GM12878 (cell line): Measurements from ENCODE around the gene TMEM38B. TPM values are rescaled to one million over a fixed set of nuclear protein-coding genes. Genes with fewer than 3 reads are reported as not detected.

Experiments
- ATAC-seq: fragments of 200-7000 bp; cut with Tn5 transposase; 3 replicates; pipeline ENCODE4 v1.9.1; 2020; ENCODE audit warnings: mild to moderate bottlenecking, moderate library complexity
- BruUV-seq: library from RNA; stranded (reverse); fragments of 400-500 nt; replicated peaks from 2 replicates; lab custom pipeline; 2021; lab: Mats Ljungman, UMichigan
- CTCF ChIA-PET: fragments of 300-600 bp; sonication (Branson Sonifier 250); formaldehyde crosslinking; extraction: SDS; loops from one replicate; lab custom pipeline; 2021; ENCODE audit warnings: inconsistent platforms; lab: Yijun Ruan, JAX
- POLR2A ChIA-PET: fragments of 350-600 bp; formaldehyde crosslinking; extraction: SDS; loops from one replicate; lab custom pipeline; 2021; ENCODE audit warnings: inconsistent platforms; lab: Charles Lee
- RAD21 ChIA-PET: fragments of 300-600 bp; sonication (Branson Sonifier 250); formaldehyde crosslinking; loops from one replicate; lab custom pipeline; 2023; ENCODE audit warnings: antibody characterized with exemption; ENCODE audit not compliant: unreplicated experiment; lab: Charles Lee
- SMC1A ChIA-PET: fragments of 300-600 bp; sonication (Branson Sonifier 250); formaldehyde crosslinking; loops from one replicate; lab custom pipeline; 2023; ENCODE audit not compliant: unreplicated experiment, uncharacterized antibody; lab: Charles Lee
- DNase-seq: peaks from one replicate; pipeline ENCODE4 v3.0.0-alpha.2; 2011; ENCODE audit warnings: low read depth, low spot score
- FAIRE-seq: peaks from 3 replicates; lab custom pipeline; 2011; peaks lifted over from hg19 to GRCh38; lab: Jason Lieb, UNC
- H2AFZ ChIP-seq: 2 replicates; pipeline ENCODE4 v1.6.0; 2011; ENCODE audit warnings: low read depth, low read length, control low read depth; ENCODE audit not compliant: control insufficient read depth
- H3K27ac ChIP-seq: 2 replicates; pipeline ENCODE4 v1.5.1; 2011; ENCODE audit warnings: control low read depth; ENCODE audit not compliant: control insufficient read depth, insufficient read depth
- H3K27me3 ChIP-seq, 2 experiments: replicated peaks in 1 of 2; 2 replicates each; pipeline versions ENCODE4 v1.6.0 to v1.6.1; 2011; ENCODE audit warnings: low read length in 1 of 2; ENCODE audit not compliant: control insufficient read depth in 2 of 2, insufficient read depth in 2 of 2
- H3K36me3 ChIP-seq, 2 experiments: 2 replicates each; pipeline ENCODE4 v1.5.1; 2011; ENCODE audit warnings: low read length in 1 of 2; ENCODE audit not compliant: control insufficient read depth in 2 of 2, insufficient read depth in 2 of 2
- H3K4me1 ChIP-seq: 2 replicates; pipeline ENCODE4 v1.6.1; 2011; ENCODE audit warnings: mild to moderate bottlenecking, low read length, moderate library complexity, mixed read lengths; ENCODE audit not compliant: control insufficient read depth, insufficient read depth
- H3K4me2 ChIP-seq: 2 replicates; pipeline ENCODE4 v1.6.0; 2011; ENCODE audit warnings: control low read depth; ENCODE audit not compliant: control insufficient read depth, insufficient read depth
- H3K4me3 ChIP-seq: fragments of 200-600 bp; sonication (generic); 2 replicates; pipeline ENCODE4 v1.5.1; 2016
- H3K79me2 ChIP-seq: 2 replicates; pipeline ENCODE4 v1.6.0; 2011; ENCODE audit warnings: low read length; ENCODE audit not compliant: control insufficient read depth, insufficient read depth
- H3K9ac ChIP-seq: 2 replicates; pipeline ENCODE4 v1.8.0; 2011; ENCODE audit warnings: low read length, control low read depth, mixed read lengths; ENCODE audit not compliant: control insufficient read depth, insufficient read depth
- H3K9me3 ChIP-seq: replicated peaks from 3 replicates; pipeline ENCODE4 v1.5.1; 2011; ENCODE audit warnings: mild to moderate bottlenecking, low read length; ENCODE audit not compliant: control insufficient read depth, insufficient read depth
- H4K20me1 ChIP-seq: 2 replicates; pipeline ENCODE4 v1.6.0; 2011; ENCODE audit not compliant: control insufficient read depth, insufficient read depth
- ATF7 ChIP-seq: fragments of 450-650 bp; IDR thresholded peaks from 2 replicates; pipeline ENCODE4 v1.6.1; 2016; ENCODE audit warnings: low read depth, mild to moderate bottlenecking
- BHLHE40 ChIP-seq, 2 experiments: fragments of 450-650 bp in 1 of 2; IDR thresholded peaks; 2 replicates each; pipeline ENCODE4 v1.6.1; 2011 to 2017; ENCODE audit warnings: low read depth in 2 of 2, borderline replicate concordance in 1 of 2, improper control_type of control experiment in 1 of 2, low read length in 1 of 2, mild to moderate bottlenecking in 1 of 2
- CHD2 ChIP-seq: IDR thresholded peaks from 2 replicates; pipeline ENCODE4 v1.6.1; 2011; ENCODE audit warnings: low read depth, low read length, improper control_type of control experiment, borderline replicate concordance
- FOXM1 ChIP-seq: IDR thresholded peaks from 2 replicates; pipeline ENCODE4 v1.6.1; 2012; ENCODE audit warnings: low read depth, mild to moderate bottlenecking, inconsistent platforms, low read length, moderate library complexity
- MEF2B ChIP-seq: fragments of 450-650 bp; IDR thresholded peaks from 2 replicates; pipeline ENCODE4 v1.6.1; 2018; ENCODE audit warnings: mild to moderate bottlenecking, moderate library complexity; ENCODE audit not compliant: partially characterized antibody, poor library complexity, severe bottlenecking
- MYC ChIP-seq: IDR thresholded peaks from 2 replicates; pipeline ENCODE4 v1.6.1; 2011; ENCODE audit warnings: mild to moderate bottlenecking, low read length, moderate library complexity, inconsistent platforms; ENCODE audit not compliant: insufficient read depth, insufficient replicate concordance, insufficient read length, severe bottlenecking
- NFYA ChIP-seq: IDR thresholded peaks from 2 replicates; pipeline ENCODE4 v1.6.1; 2011; ENCODE audit warnings: low read depth, mild to moderate bottlenecking, low read length, improper control_type of control experiment, borderline replicate concordance
- NR2C1 ChIP-seq: fragments of 450-650 bp; IDR thresholded peaks from 2 replicates; pipeline ENCODE4 v1.6.1; 2017; ENCODE audit warnings: antibody characterized with exemption, mild to moderate bottlenecking, moderate library complexity
- NR2F1 ChIP-seq: fragments of 450-650 bp; conservative IDR thresholded peaks from 2 replicates; pipeline ENCODE4 v1.6.1; 2017; ENCODE audit warnings: mild to moderate bottlenecking
- PKNOX1 ChIP-seq: fragments of 450-650 bp; IDR thresholded peaks from 2 replicates; pipeline ENCODE4 v1.6.1; 2016; ENCODE audit warnings: mild to moderate bottlenecking
- RAD21 ChIP-seq: IDR thresholded peaks from 2 replicates; pipeline ENCODE4 v1.6.1; 2011; ENCODE audit warnings: mild to moderate bottlenecking, low read depth, low read length, moderate library complexity; ENCODE audit not compliant: insufficient read depth
- SMC3 ChIP-seq: IDR thresholded peaks from 2 replicates; pipeline ENCODE4 v1.6.1; 2011; ENCODE audit warnings: low read length, improper control_type of control experiment, borderline replicate concordance
- SPI1 ChIP-seq: IDR thresholded peaks from 2 replicates; pipeline ENCODE4 v1.6.1; 2011; ENCODE audit warnings: low read depth, mild to moderate bottlenecking, low read length, moderate library complexity, borderline replicate concordance; ENCODE audit not compliant: insufficient read depth
- TCF12 ChIP-seq: IDR thresholded peaks from 2 replicates; pipeline ENCODE4 v1.6.1; 2011; ENCODE audit warnings: low read depth, mild to moderate bottlenecking, low read length
- ZNF622 ChIP-seq: fragments of 450-650 bp; IDR thresholded peaks from 2 replicates; pipeline ENCODE4 v1.6.1; 2017; ENCODE audit warnings: mild to moderate bottlenecking, inconsistent platforms
- WGBS: methylation state at CpG from one replicate; pipeline ENCODE4 v1.1.6; 2016; ENCODE audit warnings: low lambda C conversion rate; ENCODE audit not compliant: insufficient replicate concordance, insufficient coverage; ENCODE audit errors: missing lambda C conversion rate; 5-methylcytosine and 5-hydroxymethylcytosine counted together
- in situ Hi-C: fragments of 300-500 bp; cut with MboI; formaldehyde crosslinking; loops from 9 replicates; pipeline ENCODE4 v1.14.3; 2018; ENCODE audit warnings: mixed read lengths
- intact Hi-C: fragments of 100-400 bp; cut with micrococcal nuclease; formaldehyde crosslinking; loops from one replicate; pipeline ENCODE4 v1.14.2; 2022; ENCODE audit not compliant: unreplicated experiment
- polyA plus RNA-seq, 11 experiments: library from polyadenylated mRNA; depleted of rRNA in 4 of 11; unstranded in 6 of 11; stranded (reverse) in 5 of 11; fragments of >200 nt; fragmentation: Nextera tagmentation in 4 of 11; fragmentation: Illumina TruSeq in 1 of 11; extraction: Ambion mirVana in 4 of 11; extraction: Trizol in 1 of 11; gene quantifications; 1 replicate in 1 of 11; 2 replicates in 10 of 11; pipeline versions ENCODE4 v1.2.1 to v1.2.3, GENCODE V29; 2011 to 2016; ENCODE audit warnings: inconsistent platforms in 2 of 11, missing spikeins in 2 of 11, low read depth in 1 of 11
- total RNA-seq, 4 experiments: library from RNA; depleted of rRNA in 3 of 4; stranded (reverse); fragments of >200 nt in 3 of 4; fragmentation: Illumina TruSeq in 1 of 4; extraction: Trizol in 1 of 4; gene quantifications; 2 replicates each; pipeline versions ENCODE4 v1.2.1 to v1.2.3, GENCODE V29; 2013 to 2021

The TMEM38B gene
- total and polyA plus RNA-seq, 10 of the 15 experiments (the other 5 are each of a cell fraction or from before 2014, with no cell fraction given) = 8.4 to 22.5 (median 12.7) TPM

GRCh38 chr9:105693435-105694189 is 729 bp upstream of the TMEM38B start:
- H3K9me3 ChIP-seq = no peaks in the 10 kb centered on the region
- in situ Hi-C loops = no loop called here
- peak; percentile 4 for ATAC-seq
- no peaks in the 10 kb centered on the region for H4K20me1 ChIP-seq
- SMC1A ChIA-PET = interaction anchor here (0.5 to 2.2 kb wide), 13 partner anchors 13 to 1110 kb away, joined by 3 to 8 read pairs (median 3); no protein-coding TSS in a partner anchor
- no peaks in the 10 kb centered on the region for H3K36me3 ChIP-seq
- peak overlapping the region; percentile 93 for H3K4me2 ChIP-seq
- H3K4me1 ChIP-seq = peaks cover 3% of the 10 kb centered on the region; the same call in 1 of the 2 replicates
- POLR2A ChIA-PET = interaction anchor here (0.6 to 2.0 kb wide), 3 partner anchors 15 to 136 kb away, joined by 3 to 6 read pairs (median 3); partner anchors contain the start of gene FKTN
- CTCF ChIA-PET = interaction anchor here (0.8 to 3.7 kb wide), 13 partner anchors 9 to 245 kb away, joined by 3 to 24 read pairs (median 3); partner anchors contain the start of gene TAL2
- RAD21 ChIA-PET = interaction anchor here (1.0 to 3.3 kb wide), 8 partner anchors 14 to 441 kb away, joined by 3 to 18 read pairs (median 4); no protein-coding TSS in a partner anchor
- peaks cover 10% of the 10 kb centered on the region for H3K79me2 ChIP-seq
- H3K4me3 ChIP-seq = peak overlapping the region; percentile 78
- 4% methylated on average over 15 of the region's 15 CpGs for WGBS
- DNase-seq = no peak
- no peak overlapping the region for H3K27ac ChIP-seq
- H3K27me3 ChIP-seq = 0 out of 4 replicates have a peak, but pooled peaks cover 0 to 3% of the 10 kb centered on the region in 2 experiments
- intact Hi-C loops = loop anchor here (10.0 kb wide), 2 partner anchors 249 to 449 kb away; partner anchors contain the start of genes FSD1L and SLC44A1
- no peak for FAIRE-seq
- H3K9ac ChIP-seq = no peak overlapping the region
- TF ChIP-seq MEF2B = no peak
- no peak for TF ChIP-seq SMC3
- no peak for TF ChIP-seq NFYA
- TF ChIP-seq RAD21 = no peak
- no peak for TF ChIP-seq NR2C1
- no peak for TF ChIP-seq ZNF622
- TF ChIP-seq NR2F1 = no peak
- no peak for TF ChIP-seq MYC
- TF ChIP-seq FOXM1 = no peak
- TF ChIP-seq CHD2 = no peak
- 0 out of 2 replicates have a peak, but pooled peaks have one; percentile 7 for TF ChIP-seq SPI1
- TF ChIP-seq ATF7 = no peak
- TF ChIP-seq BHLHE40 (IDR thresholded peaks at IDR 0.05; ENCODE audit: borderline replicate concordance in 1 of 2, low read depth in 2 of 2, low read length in 1 of 2) = 0 out of 4 replicates have a peak, but pooled peaks of 1 of the 2 experiments have one; percentile 18
- no peak for TF ChIP-seq TCF12
- no peak for TF ChIP-seq PKNOX1
- BruUV-seq = no TSS peak
- H2AFZ ChIP-seq = peak overlapping the region; percentile 65
